HG03060 (cell line): ENCODE measurements around the gene LAMC1.
A peak's percentile ranks its signal among the peaks of the same experiment; 100 is the strongest.

Experiments
- ATAC-seq: cut with Tn5 transposase; IDR thresholded peaks from one replicate; pipeline ENCODE4 v1.9.1; 2021; ENCODE audit warnings: low read depth, moderate number of reproducible peaks; ENCODE audit not compliant: unreplicated experiment

LAMC1 gene

DNA sequence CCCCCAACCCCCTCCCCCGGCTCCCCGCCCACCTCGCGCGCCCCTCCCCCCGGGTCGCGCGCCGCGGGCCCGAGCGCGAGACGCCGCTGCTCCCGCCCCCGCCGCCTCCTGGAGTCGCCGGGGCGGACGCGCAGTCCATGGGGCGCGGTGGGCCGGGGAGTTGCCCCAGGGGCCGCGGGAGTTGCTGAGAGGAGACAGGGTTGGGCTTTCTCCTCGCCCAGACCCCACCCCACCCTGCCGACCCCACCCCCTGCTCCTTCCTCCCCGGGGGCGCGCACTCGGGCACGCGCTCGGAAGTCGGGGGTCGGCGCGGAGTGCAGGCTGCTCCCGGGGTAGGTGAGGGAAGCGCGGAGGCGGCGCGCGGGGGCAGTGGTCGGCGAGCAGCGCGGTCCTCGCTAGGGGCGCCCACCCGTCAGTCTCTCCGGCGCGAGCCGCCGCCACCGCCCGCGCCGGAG, at the start of gene LAMC1:
LAMC1 (plus strand) TSS at position 275 of the 455 bp plus-strand sequence. CDS start 297 bp downstream, outside the sequence.
- peak; percentile 5 for ATAC-seq

DNA sequence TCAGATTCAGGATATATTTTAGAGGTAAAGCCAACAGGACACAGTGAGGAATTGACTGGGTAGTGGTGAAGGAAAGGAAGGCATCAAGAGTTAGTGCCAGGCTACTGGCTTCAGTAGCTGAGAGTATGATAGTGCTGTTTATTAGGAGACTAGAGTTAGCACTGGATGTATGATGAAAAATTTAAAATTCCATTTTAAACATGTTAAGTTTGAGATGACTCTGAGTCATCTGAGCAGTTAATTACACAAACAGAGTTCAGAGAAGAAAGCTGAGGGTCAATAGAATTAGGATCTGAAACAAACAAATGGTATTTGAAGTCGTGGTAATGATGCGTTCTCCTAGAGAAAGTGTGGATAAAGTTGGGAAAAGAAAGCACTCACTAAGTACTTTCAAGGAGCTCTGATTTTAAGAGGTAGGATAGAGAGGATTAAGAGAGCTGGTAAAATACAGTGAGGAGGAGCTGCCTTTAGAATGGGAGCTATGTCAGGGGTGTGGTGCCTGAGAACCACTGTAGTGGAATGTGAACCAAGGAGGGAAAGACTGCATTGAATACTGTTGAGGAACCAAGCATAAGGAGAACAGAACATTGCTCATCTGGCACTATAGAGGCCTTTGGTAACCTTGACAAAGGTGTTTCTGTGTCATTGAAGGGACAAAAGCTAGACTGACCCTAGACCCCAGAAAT, 48.6 kb upstream of the LAMC1 start:
- ATAC-seq, result no peak

DNA sequence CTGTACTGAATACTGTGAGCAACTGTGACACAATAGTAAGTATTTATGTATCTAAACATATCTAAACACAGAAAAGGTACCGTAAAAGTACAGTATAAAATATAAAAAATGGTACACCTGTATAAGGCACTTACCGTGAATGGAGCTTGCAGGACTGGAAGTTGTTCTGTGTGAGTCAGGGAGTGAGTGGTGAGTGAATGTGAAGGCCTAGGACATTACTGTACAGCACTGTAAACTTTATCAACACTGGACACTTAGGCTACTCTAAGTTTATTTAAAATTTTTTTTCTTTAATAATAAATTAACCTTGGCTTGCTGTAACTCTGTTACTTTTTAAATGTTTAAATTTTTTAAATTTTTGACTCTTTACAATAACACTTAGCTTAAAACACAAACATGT, 45.7 kb upstream of the LAMC1 start:
- ATAC-seq, result no peak

DNA sequence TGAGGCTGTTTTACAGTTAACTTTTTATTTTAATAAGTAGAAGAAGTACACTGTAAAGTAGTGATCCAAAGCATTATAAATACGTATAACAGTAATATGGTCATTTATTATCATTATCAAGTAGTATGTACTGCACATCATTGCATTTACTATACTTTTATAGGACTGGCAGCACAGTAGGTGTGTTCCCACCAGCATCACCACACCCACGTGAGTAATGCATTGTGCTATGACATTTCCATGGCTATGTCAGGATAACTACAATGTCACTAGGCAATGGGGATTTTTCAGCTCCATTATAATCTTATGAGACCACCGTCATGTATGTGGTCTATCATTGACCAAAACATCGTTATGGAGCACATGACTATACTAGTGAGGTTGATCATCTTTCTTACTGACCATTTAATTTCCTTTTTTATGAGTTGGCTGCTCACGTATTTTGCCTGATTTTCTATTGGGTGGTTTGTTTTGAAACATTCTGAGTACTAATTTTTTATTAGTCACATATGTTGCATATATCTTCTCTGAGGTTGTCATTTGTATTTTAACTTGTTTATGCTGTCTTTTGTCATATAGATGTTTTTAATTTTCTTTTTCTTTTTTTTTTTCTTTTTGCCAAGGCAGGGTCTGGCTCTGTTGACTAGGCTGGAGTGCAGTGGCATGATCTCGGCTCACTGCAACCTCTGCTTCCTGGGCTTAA, 44.9 kb upstream of the LAMC1 start:
- ATAC-seq, result no peak

DNA sequence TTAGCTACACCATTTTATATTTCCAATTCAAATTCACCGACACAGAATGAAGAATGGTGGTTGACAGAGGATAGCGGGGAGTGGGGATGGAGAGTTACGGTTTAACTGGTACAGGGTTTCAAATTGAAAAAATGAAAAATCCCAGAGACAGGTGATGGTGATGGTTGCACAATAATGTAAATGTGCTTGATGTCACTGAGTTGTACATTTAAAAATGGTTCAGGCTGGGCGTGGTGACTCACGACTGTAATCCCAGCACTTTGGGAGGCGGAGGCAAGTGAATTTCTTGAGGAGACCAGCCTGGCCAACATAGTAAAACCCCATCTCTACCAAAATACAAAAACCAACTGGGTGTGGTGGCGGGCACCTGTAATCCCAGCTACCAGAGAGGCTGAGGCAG, 39.1 kb upstream of the LAMC1 start:
- ATAC-seq, result no peak

DNA sequence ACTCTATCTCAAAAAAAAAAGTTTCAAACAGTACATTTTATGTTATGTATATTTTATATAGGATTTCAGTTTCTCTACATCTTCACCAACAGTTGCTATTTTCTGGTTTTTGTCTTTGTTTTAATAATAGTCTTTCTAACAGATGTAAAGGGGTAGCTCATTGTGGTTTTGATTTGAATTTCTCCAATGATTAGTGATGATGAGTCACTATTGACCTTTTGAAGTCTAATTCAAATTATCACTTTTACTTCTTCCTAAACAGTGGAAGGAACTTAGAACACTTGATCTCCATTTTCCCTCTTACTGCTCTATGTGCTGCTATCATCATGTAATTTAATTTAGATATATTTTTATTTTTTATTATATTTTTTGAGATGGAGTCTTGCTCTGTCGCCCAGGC, 38.6 kb upstream of the LAMC1 start:
- ATAC-seq, result no peak

DNA sequence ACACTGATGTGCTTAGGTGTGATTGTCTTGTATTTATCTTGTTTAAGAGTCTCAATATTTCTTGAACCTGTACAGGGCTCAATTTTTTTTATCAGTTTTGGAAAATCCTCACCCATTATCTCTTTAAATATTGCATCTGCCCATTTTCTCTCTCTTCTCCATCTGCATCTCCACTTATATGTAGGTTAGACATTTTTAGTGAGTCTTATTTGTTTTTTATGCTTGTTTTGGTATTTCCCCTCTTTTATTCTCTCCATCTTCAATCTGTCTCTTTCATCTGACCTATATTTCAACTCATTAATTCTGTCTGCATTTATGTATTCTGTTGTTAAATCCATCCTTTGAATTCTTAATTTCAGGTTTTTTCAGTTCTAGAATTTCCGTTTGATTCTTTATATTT, 37.3 kb upstream of the LAMC1 start:
- ATAC-seq, result no peak

DNA sequence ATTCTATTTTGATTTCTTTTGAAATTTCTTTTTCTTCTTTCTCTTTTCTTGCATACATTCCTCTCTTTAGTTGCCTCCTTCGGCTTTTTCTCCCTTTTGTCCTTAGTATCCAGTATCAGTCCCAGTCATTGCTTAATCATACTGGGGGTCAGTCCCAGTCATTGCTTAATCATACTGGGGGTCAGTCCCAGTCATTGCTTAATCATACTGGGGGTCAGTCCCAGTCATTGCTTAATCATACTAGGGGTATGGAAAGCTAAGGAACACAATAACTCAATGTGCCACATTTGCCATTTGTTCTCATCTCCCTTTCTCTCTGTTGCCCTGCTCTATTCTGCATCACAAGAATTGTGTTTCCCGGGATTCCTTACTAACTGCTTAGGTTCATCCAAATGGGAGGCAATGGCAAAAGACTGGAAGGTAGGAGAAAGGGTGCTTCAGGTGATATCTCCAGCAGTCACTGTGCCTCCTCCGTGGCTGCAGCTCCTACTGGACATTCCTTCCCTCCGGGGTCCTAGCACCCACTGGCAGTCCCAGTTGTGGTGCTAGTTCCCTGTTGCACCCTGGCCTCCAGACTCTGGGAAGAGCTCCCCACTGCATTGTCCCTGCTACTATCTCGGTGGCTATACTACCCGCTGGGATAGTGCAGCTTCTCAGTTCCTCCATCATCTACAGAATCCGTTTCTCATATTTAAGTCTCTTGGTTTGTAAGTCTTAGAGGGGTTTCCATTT, 32.6 kb upstream of the LAMC1 start:
- no peak for ATAC-seq

DNA sequence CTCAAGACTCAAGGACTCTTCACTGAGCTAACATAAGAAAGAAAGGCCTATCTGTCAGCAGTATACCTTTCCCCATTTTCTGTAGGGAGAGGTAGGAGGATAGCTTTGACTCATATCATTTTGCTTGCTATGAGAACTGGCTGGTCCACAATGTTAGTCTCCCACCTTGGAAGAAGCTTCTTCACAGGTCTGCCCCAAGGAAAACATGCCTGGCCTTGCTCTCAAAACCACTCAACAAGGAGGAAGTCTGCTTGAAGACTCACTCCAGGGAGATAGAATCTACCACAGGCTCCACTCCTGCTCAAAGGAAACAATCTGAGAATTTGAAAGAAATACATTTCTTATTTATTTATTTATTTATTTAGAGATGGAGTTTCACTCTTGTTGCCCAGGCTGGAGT, 29.5 kb upstream of the LAMC1 start:
- no peak for ATAC-seq

DNA sequence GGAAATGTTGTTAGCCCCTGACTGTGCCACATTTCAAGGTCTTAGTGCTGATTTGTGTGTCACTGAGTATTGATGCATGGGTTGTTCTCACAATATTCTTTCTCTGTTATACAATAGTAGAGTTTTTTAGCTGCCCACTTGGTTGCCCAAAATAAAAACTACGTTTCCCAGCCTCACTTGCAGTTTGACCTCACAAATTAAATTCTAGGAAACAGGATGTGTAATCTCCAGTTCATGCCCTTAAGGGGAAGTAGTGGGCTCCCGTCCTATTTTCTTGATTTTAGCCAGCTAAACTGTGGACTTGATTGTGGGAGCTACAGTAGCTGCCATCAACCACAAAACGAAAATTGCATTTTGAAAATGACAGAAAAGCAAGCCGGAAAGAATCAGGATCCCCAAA, 27.3 kb upstream of the LAMC1 start:
- no peak for ATAC-seq

DNA sequence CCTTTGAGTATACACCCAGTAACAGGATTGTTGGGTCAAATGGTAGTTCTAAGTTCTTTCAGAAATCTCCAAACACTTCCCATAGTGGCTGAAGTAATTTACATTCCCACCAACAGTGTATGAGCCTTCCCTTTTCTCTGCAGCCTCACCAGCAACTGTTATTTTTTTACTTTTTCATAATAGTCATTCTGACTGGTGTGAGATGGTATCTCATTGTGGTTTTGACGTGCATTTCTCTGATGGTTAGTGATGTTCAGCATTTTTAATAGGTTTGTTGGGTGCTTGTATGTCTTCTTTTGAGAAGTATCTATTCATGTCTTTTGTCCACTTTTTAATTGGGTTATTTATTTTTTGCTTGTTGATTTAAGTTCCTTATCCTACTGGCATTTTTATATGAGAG, 26.4 kb upstream of the LAMC1 start:
- ATAC-seq, result no peak

DNA sequence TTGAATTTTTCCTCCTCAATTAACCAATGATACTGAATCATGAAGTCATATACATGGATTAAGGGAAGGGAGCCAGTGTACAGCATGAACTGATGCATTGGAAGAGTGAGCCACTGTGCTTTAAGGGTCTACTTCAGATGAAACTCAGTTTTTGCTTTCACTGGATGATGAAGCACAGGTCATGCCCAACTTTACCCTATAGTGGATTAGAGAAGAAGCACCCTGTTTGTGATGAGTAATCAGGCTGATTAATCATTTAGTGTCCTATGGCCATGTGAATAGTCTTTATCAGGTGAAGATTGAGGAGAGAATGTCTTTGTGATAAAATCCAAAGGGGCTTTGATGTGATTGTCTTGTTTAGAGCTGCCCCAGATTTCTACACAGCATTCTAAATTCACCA, 24.7 kb upstream of the LAMC1 start:
- no peak for ATAC-seq

DNA sequence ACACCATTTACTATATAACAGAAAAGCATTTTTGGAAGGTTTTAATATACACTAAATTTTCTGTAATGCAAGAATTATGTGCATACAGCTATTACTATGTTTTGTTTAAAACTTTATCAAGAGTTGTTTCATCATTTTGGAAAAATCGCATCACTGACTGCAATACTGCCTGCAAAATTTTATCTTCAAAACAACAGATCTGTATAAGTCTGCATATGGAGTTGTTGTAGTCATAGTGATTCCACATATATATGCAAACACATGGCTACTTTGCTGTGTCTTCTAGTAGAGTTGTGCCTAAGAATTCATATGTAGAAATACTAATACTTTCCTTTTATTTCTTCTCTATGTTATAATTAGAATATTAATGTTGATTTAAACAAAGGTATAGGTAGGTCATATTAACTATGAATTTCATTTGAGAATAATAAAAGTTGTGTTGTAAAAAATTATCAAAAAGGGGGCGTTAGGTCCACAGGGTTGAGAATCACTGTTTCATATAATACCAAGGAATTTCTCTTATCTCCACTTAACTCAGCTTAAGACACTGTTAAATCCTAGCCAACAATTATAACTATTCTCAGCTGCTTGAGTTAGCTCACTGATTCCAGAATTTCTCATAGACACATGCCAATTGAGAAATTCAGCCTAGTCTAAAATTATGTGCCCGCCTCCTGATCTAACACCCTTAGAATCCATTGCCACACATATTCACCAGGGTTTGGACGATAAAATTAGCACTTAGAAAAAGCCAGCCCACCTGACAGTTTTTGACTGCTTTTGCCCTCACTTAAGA, 22.9 kb upstream of the LAMC1 start:
- ATAC-seq, result no peak

DNA sequence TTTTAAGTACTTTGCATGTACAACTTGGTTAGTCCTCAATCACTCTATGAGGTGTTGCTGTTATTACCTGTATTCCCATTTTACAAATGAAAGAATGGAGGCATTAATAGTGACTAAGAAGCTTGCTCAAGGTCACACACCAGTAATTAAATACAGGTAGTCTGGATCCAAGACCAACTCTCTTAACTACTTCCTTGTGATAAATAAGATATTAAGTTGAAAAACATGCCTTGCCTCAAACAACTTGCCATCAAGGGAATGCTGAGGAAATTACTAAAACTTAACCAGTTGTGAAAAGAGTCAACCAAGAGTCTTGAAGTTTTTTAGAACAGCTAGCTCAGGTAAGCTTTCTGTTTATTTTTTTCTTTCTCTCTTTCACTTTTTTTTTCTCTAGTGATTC, 21.0 kb upstream of the LAMC1 start:
- ATAC-seq, result no peak

DNA sequence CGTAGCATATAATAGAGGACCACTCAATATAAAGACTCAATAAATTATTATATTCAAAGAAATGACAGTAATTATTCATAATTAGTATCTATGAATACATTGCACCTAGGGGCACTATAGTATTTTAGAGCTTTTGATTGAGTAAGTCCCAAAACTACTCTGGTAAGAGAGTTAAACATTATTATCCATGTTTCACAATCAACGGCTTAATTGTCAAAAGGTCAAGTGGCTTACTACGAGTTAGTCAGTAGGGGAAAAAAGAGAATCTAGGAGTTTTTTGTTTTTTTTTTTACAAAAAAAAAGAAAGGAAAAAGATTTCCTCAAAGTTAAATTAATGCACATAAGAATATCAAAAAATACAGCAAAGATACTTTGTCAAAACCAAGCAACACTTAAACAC, 20.4 kb upstream of the LAMC1 start:
- no peak for ATAC-seq

DNA sequence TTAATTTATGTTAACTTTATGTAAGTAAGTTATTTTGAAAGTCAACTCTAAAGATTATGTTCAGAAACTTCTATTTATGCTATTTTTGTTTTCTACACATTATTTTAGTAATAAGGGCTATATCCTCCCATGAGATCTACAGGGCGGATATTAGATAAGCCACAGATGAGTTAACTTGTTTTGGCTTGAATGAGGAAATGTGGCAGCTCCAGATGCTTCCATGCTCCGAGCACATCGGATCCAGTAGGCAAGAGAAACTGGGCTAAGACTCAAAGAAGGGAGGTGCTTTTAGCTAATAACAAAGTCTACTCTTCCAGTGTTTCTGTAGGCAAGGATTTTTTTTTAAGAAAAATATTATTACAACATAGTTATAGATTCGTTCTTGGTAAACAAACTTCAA, 20.0 kb upstream of the LAMC1 start:
- no peak for ATAC-seq

DNA sequence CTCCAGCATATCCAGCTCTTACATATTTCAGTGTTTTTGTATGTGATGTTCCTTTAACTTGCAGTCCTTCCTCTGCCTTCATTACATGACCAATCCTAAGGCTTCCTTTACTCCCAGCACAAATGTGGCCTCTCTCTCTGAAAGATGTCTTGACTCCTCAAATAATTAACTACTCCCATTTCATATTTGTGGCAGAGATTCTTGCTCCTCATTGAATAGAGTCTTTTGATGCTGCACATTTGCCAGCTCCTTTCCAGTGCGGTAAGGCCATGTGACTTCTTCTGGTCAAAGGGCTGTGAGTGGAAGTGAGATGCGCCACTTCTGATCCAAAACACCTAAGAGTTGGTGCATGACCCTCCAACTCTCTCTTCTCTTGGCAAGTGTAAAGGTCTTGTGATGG, 19.1 kb upstream of the LAMC1 start:
- ATAC-seq, result no peak

DNA sequence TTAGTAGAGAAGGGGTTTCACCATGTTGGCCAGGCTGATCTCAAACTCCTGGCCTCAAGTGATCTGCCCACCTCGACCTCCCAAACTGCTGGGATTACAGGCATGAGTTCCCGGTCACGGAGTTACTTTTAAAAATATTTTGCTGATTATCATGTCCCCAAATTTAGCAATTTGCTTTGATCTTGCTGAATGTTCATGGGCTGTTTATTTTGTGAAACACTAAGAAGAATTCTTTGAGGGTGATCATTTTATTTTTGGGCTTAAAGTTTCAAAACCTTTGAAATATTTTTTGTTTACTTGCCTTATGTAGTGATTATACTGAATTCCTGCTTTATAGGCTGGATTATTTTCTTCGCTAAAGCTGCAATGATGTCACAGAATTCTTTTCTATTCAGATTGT, 11.4 kb upstream of the LAMC1 start:
- no peak for ATAC-seq

DNA sequence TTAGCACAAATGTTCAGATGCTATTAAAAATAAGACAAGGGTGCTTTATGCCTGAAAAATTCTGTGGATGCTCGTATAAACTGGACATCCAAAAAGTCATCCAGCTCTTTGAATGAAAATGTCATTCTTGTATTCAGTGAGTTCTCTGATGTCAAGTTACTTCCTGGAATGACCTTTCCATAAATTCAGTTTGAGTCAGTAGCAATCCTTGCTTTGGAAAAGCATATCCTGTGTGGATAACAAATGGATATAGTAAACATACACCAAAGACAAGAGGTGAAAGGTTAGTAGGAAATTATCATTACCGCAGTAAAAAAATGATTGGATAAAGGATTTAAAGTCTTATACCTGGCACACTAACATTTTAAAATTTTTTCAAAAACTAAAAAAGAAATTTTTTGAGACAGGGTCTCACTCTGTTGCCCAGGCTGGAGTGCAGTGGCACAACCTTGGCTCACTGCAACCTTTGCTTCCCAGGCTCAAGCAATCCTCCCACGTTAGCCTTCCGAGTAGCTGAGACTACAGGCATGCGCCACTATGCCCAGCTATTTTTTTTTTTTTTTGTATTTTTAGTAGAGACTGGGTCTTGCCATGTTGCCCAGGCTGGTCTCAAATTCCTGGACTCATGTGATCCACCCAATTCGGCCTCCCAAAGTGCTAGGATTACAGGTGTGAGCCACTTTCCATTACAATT, 10.8 kb upstream of the LAMC1 start:
- no peak for ATAC-seq

DNA sequence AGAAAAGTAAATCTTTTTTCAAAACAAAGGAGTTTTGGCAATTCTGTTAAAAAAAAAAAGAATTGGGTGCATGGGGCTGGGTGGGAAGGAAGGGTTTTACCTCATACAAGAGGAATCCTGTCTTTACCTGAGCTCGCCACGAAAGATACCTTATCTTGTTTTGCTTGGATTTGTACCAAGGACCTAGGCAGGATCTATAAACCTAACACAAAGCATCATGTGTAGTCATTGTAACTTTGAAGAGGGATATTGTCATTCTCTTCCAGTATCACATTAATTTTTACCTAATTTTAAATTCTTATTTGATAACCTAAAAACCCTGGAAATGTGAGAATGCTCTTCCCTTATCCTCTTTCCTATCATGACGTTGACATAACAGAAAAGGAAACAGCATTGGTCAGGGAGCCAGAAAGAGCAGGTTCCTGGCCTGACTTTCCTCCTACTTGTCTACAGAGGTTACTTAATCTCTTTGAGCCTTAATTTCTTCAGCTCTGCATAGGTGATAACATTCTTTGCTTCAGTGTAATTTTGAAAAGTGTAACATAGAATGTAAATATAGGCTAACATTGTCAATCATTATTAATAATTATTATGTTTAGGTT, 4.0 kb upstream of the LAMC1 start:
- no peak for ATAC-seq
